KMS-11 (cell line): Measurements from ENCODE around the gene CDSN.

ENCODE experiments used
- H2AFZ ChIP-seq: fragments of 200-600 bp; sonication (generic); 2 replicates; pipeline ENCODE4 v1.6.1; 2016; ENCODE audit warnings: antibody characterized with exemption, mixed run types, low read depth
- H3K27ac ChIP-seq: fragments of 200-600 bp; sonication (generic); 2 replicates; pipeline ENCODE4 v1.6.1; 2016; ENCODE audit warnings: mild to moderate bottlenecking, mixed run types
- H3K27me3 ChIP-seq: fragments of 200-600 bp; sonication (generic); 2 replicates; pipeline ENCODE4 v1.6.1; 2017; ENCODE audit warnings: mild to moderate bottlenecking, low read depth, mixed run types, moderate library complexity; ENCODE audit not compliant: insufficient read depth
- H3K36me3 ChIP-seq: fragments of 200-600 bp; sonication (generic); 2 replicates; pipeline ENCODE4 v1.6.1; 2017; ENCODE audit warnings: mild to moderate bottlenecking, mixed run types; ENCODE audit not compliant: insufficient read depth
- H3K4me1 ChIP-seq: fragments of 200-600 bp; sonication (generic); 2 replicates; pipeline ENCODE4 v1.6.1; 2016; ENCODE audit warnings: mild to moderate bottlenecking, low read depth, mixed run types; ENCODE audit not compliant: poor library complexity, severe bottlenecking
- H3K4me2 ChIP-seq: fragments of 200-600 bp; sonication (generic); 2 replicates; pipeline ENCODE4 v1.7.0; 2016; ENCODE audit warnings: mild to moderate bottlenecking, mixed run types
- H3K4me3 ChIP-seq: fragments of 200-600 bp; sonication (generic); IDR thresholded peaks from 2 replicates; pipeline ENCODE4 v1.6.1; 2017; ENCODE audit warnings: low read depth, low read length, mixed read lengths; ENCODE audit not compliant: insufficient read depth
- H3K79me2 ChIP-seq: fragments of 200-600 bp; sonication (generic); 2 replicates; pipeline ENCODE4 v1.6.1; 2016; ENCODE audit warnings: low read depth, mixed run types; ENCODE audit not compliant: insufficient read depth
- H3K9ac ChIP-seq: fragments of 200-600 bp; sonication (generic); 2 replicates; pipeline ENCODE4 v1.6.1; 2016; ENCODE audit warnings: mild to moderate bottlenecking, mixed run types
- H4K20me1 ChIP-seq: fragments of 200-600 bp; sonication (generic); 2 replicates; pipeline ENCODE4 v1.6.1; 2016; ENCODE audit warnings: mild to moderate bottlenecking, mixed run types; ENCODE audit not compliant: insufficient read depth
- TF ChIP-seq, protein P1 (sequence below): fragments of 200-600 bp; sonication (generic); conservative IDR thresholded peaks from 2 replicates; pipeline ENCODE4 v1.6.1; 2017; ENCODE audit warnings: low read depth, mild to moderate bottlenecking, antibody characterized with exemption, low read length, moderate library complexity, mixed read lengths

CDSN gene

DNA sequence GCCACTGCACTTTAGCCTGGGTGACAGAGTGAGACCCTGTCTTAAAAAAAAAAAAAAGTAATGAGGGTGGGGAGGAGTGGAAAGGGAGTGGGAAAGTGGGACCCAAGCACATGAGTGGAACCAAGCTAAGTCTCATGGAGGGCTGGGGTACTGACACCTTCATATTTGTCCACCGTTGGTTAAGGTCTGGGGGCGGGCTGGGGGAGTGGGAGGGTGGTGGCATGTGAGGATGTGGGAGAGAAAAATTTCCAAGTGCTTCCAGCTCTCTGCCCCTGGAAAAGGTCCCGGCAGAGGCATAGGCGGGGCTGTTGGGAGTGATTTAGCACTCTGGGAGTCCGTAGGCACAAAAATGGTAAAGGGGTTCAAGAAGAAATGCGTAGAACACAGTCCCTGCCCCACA lies 12.6 kb upstream of the CDSN start:
- H3K4me3 ChIP-seq: no peak overlapping the region
- no peaks in the 10 kb centered on the region for H4K20me1 ChIP-seq
- H3K79me2 ChIP-seq: no peaks in the 10 kb centered on the region
- no peak overlapping the region for H2AFZ ChIP-seq
- H3K4me2 ChIP-seq: no peak overlapping the region
- no peak overlapping the region for H3K9ac ChIP-seq
- no peaks in the 10 kb centered on the region for H3K36me3 ChIP-seq
- peaks cover 4% of the 10 kb centered on the region for H3K4me1 ChIP-seq
- H3K27me3 ChIP-seq: no peaks in the 10 kb centered on the region; the same call in 1 of the 2 replicates
- H3K27ac ChIP-seq: no peak overlapping the region
- TF ChIP-seq, protein P1, sequence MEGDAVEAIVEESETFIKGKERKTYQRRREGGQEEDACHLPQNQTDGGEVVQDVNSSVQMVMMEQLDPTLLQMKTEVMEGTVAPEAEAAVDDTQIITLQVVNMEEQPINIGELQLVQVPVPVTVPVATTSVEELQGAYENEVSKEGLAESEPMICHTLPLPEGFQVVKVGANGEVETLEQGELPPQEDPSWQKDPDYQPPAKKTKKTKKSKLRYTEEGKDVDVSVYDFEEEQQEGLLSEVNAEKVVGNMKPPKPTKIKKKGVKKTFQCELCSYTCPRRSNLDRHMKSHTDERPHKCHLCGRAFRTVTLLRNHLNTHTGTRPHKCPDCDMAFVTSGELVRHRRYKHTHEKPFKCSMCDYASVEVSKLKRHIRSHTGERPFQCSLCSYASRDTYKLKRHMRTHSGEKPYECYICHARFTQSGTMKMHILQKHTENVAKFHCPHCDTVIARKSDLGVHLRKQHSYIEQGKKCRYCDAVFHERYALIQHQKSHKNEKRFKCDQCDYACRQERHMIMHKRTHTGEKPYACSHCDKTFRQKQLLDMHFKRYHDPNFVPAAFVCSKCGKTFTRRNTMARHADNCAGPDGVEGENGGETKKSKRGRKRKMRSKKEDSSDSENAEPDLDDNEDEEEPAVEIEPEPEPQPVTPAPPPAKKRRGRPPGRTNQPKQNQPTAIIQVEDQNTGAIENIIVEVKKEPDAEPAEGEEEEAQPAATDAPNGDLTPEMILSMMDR: no peak

DNA sequence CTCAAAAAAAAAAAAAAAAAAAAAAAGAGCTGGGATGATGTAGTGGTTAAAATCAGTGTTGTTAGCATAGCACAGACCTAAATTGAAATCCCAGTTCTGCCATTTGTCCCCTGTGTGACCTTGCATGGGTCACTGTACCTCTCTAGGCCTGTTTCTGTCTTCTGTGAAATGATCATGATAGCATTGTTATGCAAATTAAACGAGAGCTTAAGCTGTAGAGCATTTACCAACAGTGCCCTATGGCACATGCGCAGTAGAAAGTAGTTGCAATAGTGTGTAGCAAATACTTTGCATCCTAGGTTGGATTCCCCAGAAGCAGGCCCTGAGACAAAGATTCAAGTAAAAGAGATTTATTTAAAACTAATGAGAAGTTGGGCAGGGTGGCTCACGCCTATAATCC lies 11.3 kb upstream of the CDSN start:
- Histone ChIP-seq H3K36me3 (no peaks in the 10 kb centered on the region), H3K4me2 (no peak overlapping the region), H4K20me1 (no peaks in the 10 kb centered on the region), H3K9ac (no peak overlapping the region), H2AFZ (no peak overlapping the region), H3K27me3 (no peaks in the 10 kb centered on the region; the same call in 1 of the 2 replicates), H3K27ac (no peak overlapping the region), H3K4me1 (peaks cover 4% of the 10 kb centered on the region), H3K79me2 (no peaks in the 10 kb centered on the region), H3K4me3 (no peak overlapping the region)
- TF ChIP-seq, protein P1: no peak

DNA sequence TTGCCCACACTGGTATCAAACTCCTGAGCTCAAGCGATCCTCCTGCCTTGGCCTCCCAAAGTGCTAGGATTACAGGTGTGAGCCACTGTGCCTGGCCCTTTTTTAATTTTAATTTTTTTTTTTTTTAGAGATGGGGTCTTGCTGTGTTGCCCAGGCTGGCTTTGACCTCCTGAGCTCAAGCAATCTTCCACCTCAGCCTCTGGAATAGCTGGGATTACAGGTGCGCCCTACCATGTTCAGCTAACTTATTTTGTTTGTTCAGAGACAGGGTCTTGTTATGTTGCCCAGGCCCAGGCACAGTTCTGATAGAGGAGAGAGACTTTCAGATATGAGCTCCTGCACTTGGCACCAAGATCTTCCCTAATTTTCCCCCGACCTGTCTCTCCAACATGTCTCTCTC lies 10.5 kb upstream of the CDSN start:
- Histone ChIP-seq H3K9ac (no peak overlapping the region), H3K4me2 (no peak overlapping the region), H3K27ac (no peak overlapping the region), H3K4me3 (no peak overlapping the region), H3K4me1 (peaks cover 4% of the 10 kb centered on the region), H3K79me2 (no peaks in the 10 kb centered on the region), H3K36me3 (no peaks in the 10 kb centered on the region), H2AFZ (no peak overlapping the region), H3K27me3 (no peaks in the 10 kb centered on the region; the same call in 1 of the 2 replicates), H4K20me1 (no peaks in the 10 kb centered on the region)
- TF ChIP-seq, protein P1: no peak

DNA sequence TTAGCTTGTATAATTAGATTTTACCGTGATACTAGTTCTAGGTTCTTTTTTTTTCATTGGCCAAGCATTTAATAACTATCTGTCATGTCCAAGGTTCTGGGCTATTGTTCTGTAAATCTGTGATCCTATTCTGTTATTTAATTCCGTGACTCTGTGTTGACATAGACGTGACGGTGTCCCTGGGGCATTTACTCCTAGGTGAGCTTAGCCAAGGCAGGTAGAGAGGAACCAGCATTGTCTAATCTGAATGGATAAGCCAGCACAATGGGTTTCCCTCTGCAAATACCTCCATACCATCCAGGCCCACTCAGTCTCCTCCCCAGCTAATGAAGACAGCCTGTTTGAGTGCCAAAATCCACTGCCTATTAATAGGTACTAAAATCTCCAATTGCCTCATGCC lies 8.9 kb upstream of the CDSN start:
- H3K36me3 ChIP-seq: no peaks in the 10 kb centered on the region
- peaks cover 4% of the 10 kb centered on the region for H3K4me1 ChIP-seq
- TF ChIP-seq, protein P1: no peak
- H4K20me1 ChIP-seq: no peaks in the 10 kb centered on the region
- no peak overlapping the region for H3K9ac ChIP-seq
- no peak overlapping the region for H3K4me2 ChIP-seq
- H3K27ac ChIP-seq: no peak overlapping the region
- H3K27me3 ChIP-seq: no peaks in the 10 kb centered on the region; the same call in 1 of the 2 replicates
- H2AFZ ChIP-seq: no peak overlapping the region
- no peak overlapping the region for H3K4me3 ChIP-seq
- H3K79me2 ChIP-seq: no peaks in the 10 kb centered on the region
